GM19372 (cell line): ENCODE measurements around the gene SPATA6L.

ENCODE experiments used
- ATAC-seq: cut with Tn5 transposase; IDR thresholded peaks from one replicate; pipeline ENCODE4 v1.9.1; 2021; ENCODE audit warnings: mild to moderate bottlenecking, low read depth, moderate library complexity; ENCODE audit not compliant: unreplicated experiment

SPATA6L gene

GRCh38 chr9:4558371-4558998 lies 107.8 kb downstream of the SPATA6L start:
- ATAC-seq: no peak

- ATAC-seq: no peak
Measured at GRCh38 chr9:4555236-4555635, 111.0 kb downstream of the SPATA6L start.

DNA sequence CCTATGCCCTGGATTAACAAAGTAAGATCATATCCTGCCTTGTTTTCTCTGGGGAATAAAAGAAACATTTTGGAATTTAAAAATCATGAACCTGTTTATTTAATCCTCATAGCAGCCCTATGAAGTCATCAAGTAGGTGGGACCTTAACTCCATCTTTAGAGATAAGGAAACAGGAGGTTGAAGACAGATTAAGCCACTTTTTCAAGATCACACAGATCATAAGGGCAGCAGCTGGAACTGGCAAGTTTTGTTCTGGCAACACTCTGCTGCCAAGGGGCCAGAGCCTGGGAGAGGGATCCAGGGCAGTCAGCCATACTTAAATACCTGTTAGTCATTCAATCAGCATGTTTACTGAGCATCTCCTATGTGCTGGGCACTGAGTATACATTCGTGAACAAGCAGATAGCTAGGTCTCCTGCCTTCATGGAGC lies 112.3 kb downstream of the SPATA6L start:
- ATAC-seq: no peak

DNA sequence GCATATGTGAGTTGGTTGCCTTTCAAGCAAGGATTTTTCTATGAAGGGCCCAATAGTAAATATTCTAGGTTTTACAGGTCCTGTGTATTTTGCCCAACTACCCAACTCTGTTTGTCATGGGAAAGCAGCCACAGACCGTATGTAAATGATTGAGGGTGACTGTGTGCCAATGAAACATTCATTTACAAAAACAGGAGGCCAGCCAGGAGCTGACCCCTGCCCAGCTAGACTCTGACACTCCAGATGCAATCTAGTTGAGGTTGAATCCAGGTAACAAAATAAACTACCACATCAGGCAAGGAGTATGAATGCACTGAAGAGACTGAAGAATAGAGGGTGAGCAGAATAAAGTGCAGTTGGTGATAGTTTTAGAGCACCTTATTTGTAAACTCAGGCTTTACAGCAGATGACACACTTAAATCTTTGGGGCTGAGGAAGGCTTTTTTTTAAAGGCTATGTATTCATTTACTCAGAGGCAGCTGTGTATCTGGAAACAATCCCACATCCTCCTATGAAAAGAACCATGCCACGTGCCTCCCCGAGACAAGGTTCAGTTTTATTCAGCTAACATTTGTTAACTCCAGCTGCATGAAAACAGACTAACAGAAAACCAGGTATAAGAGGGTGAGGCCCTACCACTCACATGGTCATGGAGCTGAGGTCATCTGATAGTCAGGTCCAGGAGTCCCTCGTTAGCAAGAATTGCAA lies 115.3 kb downstream of the SPATA6L start:
- ATAC-seq: no peak

GRCh38 chr9:4549751-4550295 lies 116.5 kb downstream of the SPATA6L start:
- ATAC-seq: no peak

GRCh38 chr9:4548811-4549725 lies 117.2 kb downstream of the SPATA6L start:
- ATAC-seq: no peak
